HFF-Myc (cell line): ENCODE measurements around the gene TBC1D30.

ENCODE experiments used
- DNase-seq: peaks from one replicate; pipeline ENCODE4 v3.0.0-alpha.2; 2011; ENCODE audit warnings: low read depth; ENCODE audit errors: extremely low read depth
- H3K4me3 ChIP-seq: replicated peaks from 2 replicates; pipeline ENCODE4 v1.5.1; 2011; ENCODE audit warnings: low read depth, mild to moderate bottlenecking, control low read depth, low read length
- TF ChIP-seq, protein P1 (sequence below): IDR thresholded peaks from 2 replicates; pipeline ENCODE4 v1.5.1; 2012; ENCODE audit warnings: mild to moderate bottlenecking, low read depth, low read length, control low read depth; ENCODE audit errors: missing control alignments

The TBC1D30 gene

GRCh38 chr12:64882687-64883086 is 58.2 kb downstream of the TBC1D30 start:
- DNase-seq, result no peak
- TF ChIP-seq, protein P1, sequence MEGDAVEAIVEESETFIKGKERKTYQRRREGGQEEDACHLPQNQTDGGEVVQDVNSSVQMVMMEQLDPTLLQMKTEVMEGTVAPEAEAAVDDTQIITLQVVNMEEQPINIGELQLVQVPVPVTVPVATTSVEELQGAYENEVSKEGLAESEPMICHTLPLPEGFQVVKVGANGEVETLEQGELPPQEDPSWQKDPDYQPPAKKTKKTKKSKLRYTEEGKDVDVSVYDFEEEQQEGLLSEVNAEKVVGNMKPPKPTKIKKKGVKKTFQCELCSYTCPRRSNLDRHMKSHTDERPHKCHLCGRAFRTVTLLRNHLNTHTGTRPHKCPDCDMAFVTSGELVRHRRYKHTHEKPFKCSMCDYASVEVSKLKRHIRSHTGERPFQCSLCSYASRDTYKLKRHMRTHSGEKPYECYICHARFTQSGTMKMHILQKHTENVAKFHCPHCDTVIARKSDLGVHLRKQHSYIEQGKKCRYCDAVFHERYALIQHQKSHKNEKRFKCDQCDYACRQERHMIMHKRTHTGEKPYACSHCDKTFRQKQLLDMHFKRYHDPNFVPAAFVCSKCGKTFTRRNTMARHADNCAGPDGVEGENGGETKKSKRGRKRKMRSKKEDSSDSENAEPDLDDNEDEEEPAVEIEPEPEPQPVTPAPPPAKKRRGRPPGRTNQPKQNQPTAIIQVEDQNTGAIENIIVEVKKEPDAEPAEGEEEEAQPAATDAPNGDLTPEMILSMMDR, result no peak
- H3K4me3 ChIP-seq, result no peak overlapping the region

- TF ChIP-seq, protein P1, result no peak
- H3K4me3 ChIP-seq, result no peak overlapping the region
- DNase-seq, result no peak
Observed at GRCh38 chr12:64883264-64884163, 59.1 kb downstream of the TBC1D30 start.

DNA sequence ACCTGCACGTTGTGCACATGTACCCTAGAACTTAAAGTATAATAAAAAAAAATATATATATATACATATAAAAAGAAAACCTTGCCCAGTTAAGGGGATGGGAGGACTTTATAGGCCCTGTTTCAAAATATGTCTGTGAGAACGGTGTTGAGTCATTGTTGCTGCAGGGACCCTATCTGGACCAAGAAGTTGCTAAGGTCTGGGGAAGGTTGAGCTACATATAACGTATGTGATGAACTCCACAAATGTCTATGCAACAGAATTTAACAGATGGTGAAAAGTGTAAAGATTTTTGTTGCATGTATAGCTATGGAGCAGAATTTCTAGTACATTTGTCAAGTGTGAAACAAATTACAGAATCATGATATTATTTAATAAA is 59.7 kb downstream of the TBC1D30 start:
- DNase-seq, result no peak
- TF ChIP-seq, protein P1, result no peak
- no peak overlapping the region for H3K4me3 ChIP-seq

DNA sequence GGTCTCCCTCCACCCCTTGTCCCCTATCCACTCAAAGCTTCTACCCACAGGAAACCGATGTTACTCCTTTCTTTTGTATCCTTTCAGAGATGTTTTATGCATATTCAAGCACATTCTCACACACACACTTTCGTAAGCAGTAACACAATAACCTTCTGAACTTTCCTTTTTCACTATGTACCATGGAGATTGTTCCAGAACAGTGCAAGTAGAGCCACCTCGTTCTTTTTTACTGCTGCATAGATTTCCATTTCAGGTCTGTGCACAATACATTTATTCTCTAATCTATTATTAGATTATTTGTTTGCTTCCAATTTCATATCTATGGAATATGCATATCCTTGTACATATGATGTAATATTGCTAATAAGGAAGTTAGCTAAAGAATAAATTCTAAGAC is 60.3 kb downstream of the TBC1D30 start:
- TF ChIP-seq, protein P1, result no peak
- H3K4me3 ChIP-seq, result no peak overlapping the region
- no peak for DNase-seq

GRCh38 chr12:64889434-64890216 is 65.2 kb downstream of the TBC1D30 start:
- DNase-seq, result no peak
- no peak overlapping the region for H3K4me3 ChIP-seq

DNA sequence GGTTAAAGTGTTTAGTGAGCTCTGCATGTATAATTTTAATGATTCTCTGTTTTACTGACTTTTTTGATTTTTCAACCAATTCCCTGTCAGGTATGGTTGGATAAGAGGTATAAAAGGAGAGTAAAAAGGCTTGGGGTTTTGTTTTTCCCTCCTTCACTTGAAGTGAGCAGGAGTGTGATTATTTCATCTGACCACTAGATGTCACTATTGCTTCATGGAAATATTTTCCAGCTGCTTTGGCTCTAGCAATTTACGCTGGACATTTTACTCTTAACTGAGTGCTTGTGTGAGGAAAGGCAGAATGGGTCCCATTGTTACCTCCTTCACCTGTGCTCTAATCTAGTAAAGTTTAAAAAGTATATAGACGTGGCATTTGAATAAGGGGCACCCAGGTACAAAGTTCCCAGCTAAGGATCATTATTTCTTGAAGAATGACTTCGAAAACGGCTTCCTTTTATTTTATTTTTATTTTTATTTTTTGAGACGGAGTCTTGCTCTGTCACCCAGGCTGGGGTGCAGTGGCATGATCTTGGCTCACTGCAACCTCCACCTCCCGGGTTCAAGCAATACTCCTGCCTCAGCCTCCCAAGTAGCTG is 66.5 kb downstream of the TBC1D30 start:
- TF ChIP-seq, protein P1, result peak; percentile 46
- DNase-seq, result peak; percentile 50
- no peak overlapping the region for H3K4me3 ChIP-seq

More at GRCh38 chr12:64889434-64890216, 65.2 kb downstream of the TBC1D30 start:
- TF ChIP-seq, protein P1, result no peak
